ENCODE measurements around the gene DHX16. TPM values are rescaled to one million over a fixed set of nuclear protein-coding genes. Genes with fewer than 3 reads are reported as not detected.

DHX16 gene
- total RNA-seq, 2 donors from 2014 or later = 17.6 to 18.6 TPM

DNA sequence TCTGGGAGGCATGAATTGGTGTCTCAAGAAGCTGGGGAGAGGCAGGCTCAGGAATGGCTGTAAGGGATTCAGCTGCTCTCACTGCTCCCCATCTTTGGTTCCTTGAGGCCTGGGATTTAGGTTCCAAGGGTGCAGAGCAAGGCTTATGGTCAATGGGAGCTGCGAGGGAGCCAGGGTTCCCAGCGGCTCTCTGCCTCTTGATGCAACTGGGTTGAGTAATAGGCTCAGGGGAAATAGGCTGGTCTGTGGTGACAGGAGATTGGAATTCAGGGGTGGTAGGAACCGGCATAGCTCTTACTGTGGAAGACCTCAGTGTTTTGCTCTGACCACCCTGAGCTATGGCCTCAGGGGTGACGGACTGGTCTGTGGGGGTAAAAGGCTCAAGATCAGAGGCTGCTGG lies 31.0 kb upstream of the DHX16 start:
- peak in 1 of 2 donors; percentile 47 for ATAC-seq
- no peak for DNase-seq
- intact Hi-C loops (cut with DNase I) = no loop called here

- no peak for DNase-seq
- intact Hi-C loops (cut with DNase I) = no loop called here
- ATAC-seq = no peak
Observed at GRCh38 chr6:30703011-30703410, 30.2 kb upstream of the DHX16 start.

DNA sequence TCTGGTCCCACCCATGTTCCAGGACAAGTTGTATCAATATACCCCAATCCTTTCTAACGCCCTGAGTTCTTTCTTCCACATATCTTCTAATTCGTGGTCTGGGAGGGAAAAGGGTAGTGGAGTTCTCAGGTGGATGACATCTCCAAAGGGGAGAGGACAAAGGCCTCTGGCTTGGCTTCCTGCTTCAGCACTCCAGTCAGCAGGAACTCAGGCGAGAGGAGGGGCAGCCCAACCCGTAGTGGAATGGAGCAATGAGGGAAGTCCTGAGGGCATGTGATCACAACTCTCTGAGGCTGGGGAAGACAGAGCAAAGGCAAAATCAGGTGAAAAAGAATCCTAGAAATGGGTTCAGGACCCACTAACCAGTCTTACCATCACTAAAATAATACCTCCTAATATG lies 27.5 kb upstream of the DHX16 start:
- intact Hi-C loops (cut with DNase I) = no loop called here
- ATAC-seq (peak; percentile 75 to 82), DNase-seq (no peak)

DNA sequence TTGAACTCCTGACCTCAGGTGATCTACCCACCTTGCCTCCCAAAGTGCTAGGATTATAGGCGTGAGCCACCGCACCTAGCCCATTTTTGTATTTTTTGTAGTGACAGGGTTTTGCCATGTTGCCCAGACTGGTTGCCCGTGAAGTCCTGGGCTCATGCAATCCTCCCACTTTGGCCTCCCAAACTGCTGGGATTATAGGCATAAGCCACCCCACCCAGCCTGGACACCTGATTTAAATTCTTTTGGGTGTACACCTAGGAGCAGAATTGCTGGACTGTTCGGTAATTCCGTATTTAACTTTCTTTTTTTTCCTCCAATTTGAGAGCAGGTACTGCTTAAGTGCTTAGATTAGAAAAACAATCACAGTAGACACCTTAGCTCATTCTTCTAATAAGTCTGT lies 23.6 kb upstream of the DHX16 start:
- intact Hi-C loops (cut with DNase I) = no loop called here
- no peak for ATAC-seq
- no peak for DNase-seq

- no peak for DNase-seq
- intact Hi-C loops (cut with DNase I) = no loop called here
- ATAC-seq = no peak
Observed at GRCh38 chr6:30691208-30691847, 18.5 kb upstream of the DHX16 start.

DNA sequence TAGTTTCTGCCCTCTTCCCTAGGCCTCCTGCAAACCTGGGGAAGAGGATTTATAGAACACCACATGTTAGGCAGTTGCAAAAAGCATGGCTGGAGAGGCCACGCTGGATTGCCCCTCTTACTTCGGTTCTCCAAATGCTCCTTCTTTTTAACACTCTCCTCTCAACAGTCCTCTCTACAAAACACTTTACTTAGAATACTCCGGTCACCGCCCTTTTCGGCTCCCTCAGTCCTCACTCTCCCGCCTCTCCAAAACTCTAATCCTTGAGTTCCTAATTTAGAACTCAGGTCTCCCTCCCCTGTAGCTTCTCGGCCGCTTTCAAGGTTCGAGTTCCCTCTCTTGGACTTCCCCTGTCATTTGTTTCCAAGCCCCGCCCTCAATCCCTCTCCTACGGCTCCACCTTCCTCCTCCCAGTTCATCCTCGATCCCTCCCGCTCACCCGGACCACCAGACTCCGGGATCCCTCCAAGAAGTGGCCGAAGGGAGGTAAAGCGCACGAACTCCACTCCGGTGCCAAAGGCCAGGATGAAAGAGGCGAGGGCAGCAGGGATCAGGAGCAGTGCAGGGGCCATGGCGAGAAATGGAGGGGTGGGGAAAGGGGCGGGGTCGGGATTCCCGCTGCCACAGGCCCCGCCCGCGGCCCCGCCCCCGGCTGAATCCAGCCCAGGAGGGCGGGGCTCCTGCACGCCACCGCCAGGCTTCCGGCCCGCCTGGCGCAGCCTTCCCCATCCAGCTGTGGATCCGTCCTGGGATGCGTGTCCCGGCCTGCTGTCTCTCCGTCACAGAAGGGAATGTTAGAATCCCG lies 17.8 kb upstream of the DHX16 start, which contains the start of gene NRM:
Gene NRM (minus strand): TSS at position 582 of the 805 bp plus-strand sequence. CDS start 10 bp downstream, at position 572.
- intact Hi-C loops (cut with DNase I) = no loop called here
- ATAC-seq = peak; percentile 67 to 76
- DNase-seq = peak; percentile 93

GRCh38 chr6:30689985-30690384 lies 17.2 kb upstream of the DHX16 start:
- DNase-seq = no peak
- intact Hi-C loops (cut with DNase I) = no loop called here
- ATAC-seq = no peak

DNA sequence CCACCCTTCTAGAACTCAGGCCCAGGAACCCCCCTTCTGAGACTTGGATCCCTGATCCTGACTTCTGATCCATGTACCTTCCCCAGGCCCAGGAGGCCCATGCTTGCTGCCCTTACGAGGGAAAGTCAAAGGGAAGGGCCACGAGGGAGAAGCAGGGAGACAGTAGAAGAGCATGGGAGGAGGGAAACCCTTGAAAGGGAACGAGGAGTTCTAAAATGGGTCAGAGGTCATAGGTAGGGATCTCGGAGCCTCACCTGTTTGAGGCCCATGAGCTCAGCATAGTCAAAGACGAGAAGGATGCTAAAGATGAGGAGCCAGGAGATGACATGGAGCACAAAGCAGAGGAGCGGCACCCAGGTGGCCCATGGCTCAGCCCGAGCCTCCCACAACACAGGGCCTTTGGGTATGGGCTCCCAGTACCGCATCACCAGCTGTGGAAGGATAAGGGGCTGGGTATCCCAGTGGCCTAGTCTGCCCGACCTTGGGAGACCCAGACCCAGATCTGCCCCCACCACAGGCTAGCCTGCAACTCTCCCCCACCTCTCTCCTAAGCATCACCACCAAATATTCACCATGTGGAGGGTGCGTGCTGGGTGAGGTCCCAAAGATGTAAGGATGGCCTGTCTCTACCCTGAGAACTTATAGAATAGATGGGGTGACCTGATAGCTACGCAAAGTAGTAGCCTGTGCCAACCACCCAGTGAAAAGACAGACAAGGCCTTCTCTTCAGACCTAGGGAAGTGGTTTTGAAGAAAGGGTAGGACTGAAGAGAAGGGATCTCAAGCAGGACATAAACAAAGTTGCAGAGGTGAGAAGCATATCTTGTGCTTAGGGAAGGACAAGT lies 16.4 kb upstream of the DHX16 start:
- intact Hi-C loops (cut with DNase I) = no loop called here
- ATAC-seq (no peak), DNase-seq (no peak)

- no peak for DNase-seq
- intact Hi-C loops (cut with DNase I) = no loop called here
- no peak for ATAC-seq
Observed at GRCh38 chr6:30688569-30688968, 15.8 kb upstream of the DHX16 start.

- DNase-seq = peak; percentile 64
- no peak for ATAC-seq
- intact Hi-C loops (cut with DNase I) = no loop called here
Observed at GRCh38 chr6:30687659-30688431, 15.0 kb upstream of the DHX16 start.

DNA sequence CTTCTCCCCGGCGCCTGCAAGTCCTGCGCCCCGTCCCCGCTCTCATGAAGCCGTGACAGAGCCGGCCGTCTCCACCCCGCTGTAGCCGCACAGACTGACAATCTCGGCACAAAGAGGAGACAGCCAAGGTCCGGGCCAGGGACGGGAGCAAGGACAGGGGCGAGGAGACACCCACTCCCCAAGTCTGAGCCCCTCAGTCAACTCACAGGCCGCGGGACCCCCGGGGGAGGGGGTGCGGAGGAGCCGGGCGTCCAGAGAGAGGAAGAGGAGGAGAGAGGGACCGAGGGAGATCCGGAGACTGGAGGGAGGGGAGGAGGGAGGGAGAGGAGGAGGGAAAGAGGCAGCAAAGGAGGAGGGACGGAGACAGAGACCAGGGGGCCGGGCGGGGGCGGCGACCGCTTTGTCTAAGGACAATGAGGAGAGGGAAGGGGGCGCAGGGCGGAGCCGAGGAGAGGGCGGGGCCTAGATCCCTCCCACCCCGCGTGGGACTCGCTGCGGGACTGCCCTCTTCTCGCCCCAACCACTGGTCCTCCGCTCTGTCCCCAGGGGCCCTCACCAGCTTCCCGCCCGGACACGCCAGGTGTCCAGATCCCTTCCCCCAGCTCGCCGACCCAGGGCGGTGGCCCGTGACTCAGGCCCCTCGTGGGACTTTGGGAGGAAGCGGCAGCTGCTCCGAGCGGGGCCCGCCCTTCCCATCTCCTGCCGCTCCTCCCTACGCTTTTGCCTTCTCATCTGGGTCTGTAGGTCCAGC lies 14.3 kb upstream of the DHX16 start:
- ATAC-seq = peak; percentile 69 to 79
- intact Hi-C loops (cut with DNase I) = no loop called here
- peak; percentile 98 for DNase-seq

- DNase-seq = peak; percentile 89
- peak; percentile 61 to 62 for ATAC-seq
- intact Hi-C loops (cut with DNase I) = no loop called here
Observed at GRCh38 chr6:30686009-30686907, 13.5 kb upstream of the DHX16 start, which contains the start of gene PPP1R18. TSS of gene PPP1R18 (minus strand) at chr6:30686645. CDS start at chr6:30686018, 627 bp downstream.

GRCh38 chr6:30685157-30686008 lies 12.6 kb upstream of the DHX16 start:
- intact Hi-C loops (cut with DNase I) = no loop called here
- ATAC-seq (no peak), DNase-seq (peak; percentile 45)

GRCh38 chr6:30684386-30685156 lies 11.8 kb upstream of the DHX16 start:
- intact Hi-C loops (cut with DNase I) = no loop called here
- ATAC-seq (no peak), DNase-seq (peak; percentile 67)

DNA sequence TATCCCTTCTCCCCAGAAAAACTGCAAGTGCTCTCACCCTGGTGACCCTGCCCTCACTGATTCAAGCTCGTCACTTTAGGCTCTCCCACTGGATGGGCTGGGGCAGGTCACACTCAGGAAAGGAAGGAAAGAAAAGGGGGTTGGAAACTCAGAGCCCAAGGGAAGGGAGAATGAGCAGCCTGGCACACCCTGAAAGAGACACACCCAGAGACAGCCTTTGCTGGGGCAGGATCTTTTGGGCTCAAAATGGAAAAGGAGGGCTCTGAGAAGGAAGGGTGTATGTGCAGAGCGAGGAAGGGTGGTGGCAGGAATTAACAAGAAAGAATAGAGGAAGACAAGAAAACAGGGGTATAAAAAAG lies 11.2 kb upstream of the DHX16 start:
- ATAC-seq = no peak
- DNase-seq = peak; percentile 21
- intact Hi-C loops (cut with DNase I) = no loop called here

All from left cardiac atrium (tissue), 4 donors.